Transverse colon (tissue), 4 donors: ENCODE measurements around the gene SEMA4A. TPM values are rescaled to one million over a fixed set of nuclear protein-coding genes. Genes with fewer than 3 reads are reported as not detected.
A peak's percentile ranks its signal among the peaks of the same experiment; 100 is the strongest.

Experiments used
- DNase-seq: peaks from one replicate; pipeline ENCODE4 v3.0.0-alpha.2; 2019
- H3K27ac ChIP-seq, 4 donors: fragments of 200-600 bp; sonication (generic); 2 replicates each; pipeline ENCODE4 v1.5.1; 2016 to 2018; ENCODE audit warnings: inconsistent platforms in 4 of 4
- H3K27me3 ChIP-seq: fragments of 200-600 bp; sonication (generic); 2 replicates; pipeline ENCODE4 v1.5.1; 2017; ENCODE audit warnings: inconsistent platforms
- H3K36me3 ChIP-seq, 4 donors: fragments of 200-600 bp; sonication (generic); 2 replicates each; pipeline ENCODE4 v1.5.1; 2017 to 2019; ENCODE audit warnings: inconsistent platforms in 4 of 4
- H3K4me1 ChIP-seq, 4 donors: fragments of 200-600 bp; sonication (generic); 2 replicates each; pipeline ENCODE4 v1.5.1; 2017 to 2020; ENCODE audit warnings: inconsistent platforms in 4 of 4
- H3K4me3 ChIP-seq, 4 donors: fragments of 200-600 bp; sonication (generic); 1 replicate in 1 of 4; 2 replicates in 3 of 4; pipeline versions ENCODE4 v1.5.1 to v1.6.1; 2017 to 2019; ENCODE audit warnings: inconsistent platforms in 4 of 4
- H3K9me3 ChIP-seq, 2 donors: fragments of 200-600 bp; sonication (generic); 2 replicates each; pipeline ENCODE4 v1.5.1; 2017 to 2019; ENCODE audit warnings: inconsistent platforms in 2 of 2
- EP300 ChIP-seq: sonication (generic); formaldehyde crosslinking; IDR thresholded peaks from one replicate; pipeline ENCODE4 v1.6.1; 2017; ENCODE audit warnings: antibody characterized with exemption, low read depth
- POLR2A ChIP-seq: fragments of 450-650 bp; IDR thresholded peaks from one replicate; pipeline ENCODE4 v1.6.1; 2016; ENCODE audit warnings: antibody characterized with exemption, mild to moderate bottlenecking, moderate library complexity
- POLR2AphosphoS5 ChIP-seq, 3 donors: sonication (generic); formaldehyde crosslinking; IDR thresholded peaks; one replicate each; pipeline ENCODE4 v1.6.1; 2016; ENCODE audit warnings: antibody characterized with exemption in 3 of 3
- WGBS, 2 donors: methylation state at CpG; one replicate each; pipeline ENCODE4 v1.1.5; 2018; ENCODE audit warnings: low coverage in 1 of 2; 5-methylcytosine and 5-hydroxymethylcytosine counted together
- in situ Hi-C, 4 donors: fragments of 200-750 bp; cut with MboI; loops; one replicate each; pipeline versions ENCODE4 v1.15.0 to v1.15.1; 2017; ENCODE audit warnings: low sequenced_read_pairs in 3 of 4, low pct_ligation_motif_present in 1 of 4, low pct_unique_long_range_greater_than_20kb in 1 of 4
- intact Hi-C: fragments of 100-400 bp; cut with DNase I; formaldehyde crosslinking; loops from one replicate; pipeline ENCODE4 v1.15.1; 2023; ENCODE audit warnings: low total_unique reads
- total RNA-seq, 4 donors: library from RNA; depleted of rRNA; stranded (reverse); fragments of >200 nt; gene quantifications; one replicate each; pipeline ENCODE4 v1.1.0, GENCODE V29; 2016
- TF ChIP-seq, protein P1 (sequence below), 5 experiments: fragments of 200-600 bp in 3 of 5; fragments of 450-650 bp in 2 of 5; sonication (generic) in 3 of 5; IDR thresholded peaks; 1 replicate in 2 of 5; 2 replicates in 3 of 5; pipeline ENCODE4 v1.5.1; 2016 to 2017; ENCODE audit warnings: antibody characterized with exemption in 5 of 5, inconsistent platforms in 3 of 5, mild to moderate bottlenecking in 2 of 5, moderate library complexity in 1 of 5

SEMA4A gene
- total RNA-seq, result 1 to 10 TPM in 3 of 4 donors, not detected in 1; 2.6 to 6.0 (median 4.8) TPM

- TF ChIP-seq EP300 (no peak), POLR2AphosphoS5 (IDR thresholded peaks at IDR 0.05) (no peak), POLR2A (no peak)
- TF ChIP-seq, protein P1, sequence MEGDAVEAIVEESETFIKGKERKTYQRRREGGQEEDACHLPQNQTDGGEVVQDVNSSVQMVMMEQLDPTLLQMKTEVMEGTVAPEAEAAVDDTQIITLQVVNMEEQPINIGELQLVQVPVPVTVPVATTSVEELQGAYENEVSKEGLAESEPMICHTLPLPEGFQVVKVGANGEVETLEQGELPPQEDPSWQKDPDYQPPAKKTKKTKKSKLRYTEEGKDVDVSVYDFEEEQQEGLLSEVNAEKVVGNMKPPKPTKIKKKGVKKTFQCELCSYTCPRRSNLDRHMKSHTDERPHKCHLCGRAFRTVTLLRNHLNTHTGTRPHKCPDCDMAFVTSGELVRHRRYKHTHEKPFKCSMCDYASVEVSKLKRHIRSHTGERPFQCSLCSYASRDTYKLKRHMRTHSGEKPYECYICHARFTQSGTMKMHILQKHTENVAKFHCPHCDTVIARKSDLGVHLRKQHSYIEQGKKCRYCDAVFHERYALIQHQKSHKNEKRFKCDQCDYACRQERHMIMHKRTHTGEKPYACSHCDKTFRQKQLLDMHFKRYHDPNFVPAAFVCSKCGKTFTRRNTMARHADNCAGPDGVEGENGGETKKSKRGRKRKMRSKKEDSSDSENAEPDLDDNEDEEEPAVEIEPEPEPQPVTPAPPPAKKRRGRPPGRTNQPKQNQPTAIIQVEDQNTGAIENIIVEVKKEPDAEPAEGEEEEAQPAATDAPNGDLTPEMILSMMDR (IDR thresholded peaks at IDR 0.05), result no peak
- WGBS, 2 donors, result 49 to 63% methylated on average over 4 to 10 of the region's 10 CpGs
- intact Hi-C loops (no loop called here), in situ Hi-C loops (no loop called here)
- H3K27me3 ChIP-seq, result no peaks in the 10 kb centered on the region
- peak; percentile 66 for DNase-seq
- H3K27ac ChIP-seq, result peak within 1 kb of the TSS in 3 of 4 donors; percentile 22 to 55 (median 28)
- H3K4me1 ChIP-seq, result peaks cover 0 to 7% (median 5%) of the 10 kb centered on the region in 4 donors
- H3K36me3 ChIP-seq, result no peaks in the 10 kb centered on the region
- H3K4me3 ChIP-seq, result peak within 1 kb of the TSS in 1 of 4 donors; percentile 19
- no peaks in the 10 kb centered on the region for H3K9me3 ChIP-seq
Measured at GRCh38 chr1:156153362-156153761, at the start of gene SEMA4A. TSS of gene SEMA4A (plus strand) at chr1:156153585. CDS start at chr1:156154579, 994 bp downstream.

- peaks cover 39 to 77% (median 64%) of the 10 kb centered on the region in 4 donors for H3K4me1 ChIP-seq
- 13 to 36% methylated on average over 3 to 15 of the region's 15 CpGs for WGBS, 2 donors
- no peak overlapping the region for H3K4me3 ChIP-seq
- no peaks in the 10 kb centered on the region for H3K27me3 ChIP-seq
- no peaks in the 10 kb centered on the region for H3K9me3 ChIP-seq
- intact Hi-C loops (loop anchor here (2.0 kb wide), 1 partner anchor 19 kb away; no protein-coding TSS in a partner anchor), in situ Hi-C loops (no loop called here)
- peak; percentile 30 for TF ChIP-seq POLR2A
- TF ChIP-seq, protein P1 (IDR thresholded peaks at IDR 0.05), result no peak
- TF ChIP-seq POLR2AphosphoS5 (IDR thresholded peaks at IDR 0.05), result peak; percentile 44 to 52 (median 51)
- peak; percentile 79 for DNase-seq
- no peaks in the 10 kb centered on the region for H3K36me3 ChIP-seq
- H3K27ac ChIP-seq, result peak overlapping the region; percentile 91 to 97 (median 94)
Measured at GRCh38 chr1:156104065-156104810, 49.1 kb upstream of the SEMA4A start.

GRCh38 chr1:156104861-156105832, 48.2 kb upstream of the SEMA4A start:
- in situ Hi-C loops (no loop called here), intact Hi-C loops (loop anchor here (2.0 kb wide), 1 partner anchor 18 kb away; no protein-coding TSS in a partner anchor)
- TF ChIP-seq POLR2A, result no peak
- TF ChIP-seq, protein P1 (IDR thresholded peaks at IDR 0.05), result peak in 1 of 5 experiments; percentile 27
- 63 to 80% methylated on average over 1 to 11 of the region's 11 CpGs for WGBS, 2 donors
- DNase-seq, result no peak
- peak overlapping the region; percentile 91 to 97 (median 94) for H3K27ac ChIP-seq
- H3K36me3 ChIP-seq, result no peaks in the 10 kb centered on the region
- H3K4me3 ChIP-seq, result peak overlapping the region in 3 of 4 donors; percentile 34 to 50 (median 34)
- H3K27me3 ChIP-seq, result no peaks in the 10 kb centered on the region
- peaks cover 39 to 69% (median 64%) of the 10 kb centered on the region in 4 donors for H3K4me1 ChIP-seq
- no peaks in the 10 kb centered on the region for H3K9me3 ChIP-seq
